Colon (tissue), 2 donors: Measurements from ENCODE around the gene NUSAP1.
"Not testable (repeated sequence)": the region's sequence is repeated elsewhere in the genome, so short reads cannot be mapped to it uniquely, and the experiment has no call there.

Experiments
- FAIRE-seq: peaks from 2 replicates; lab custom pipeline; 2012; peaks lifted over from hg19 to GRCh38; lab: Jason Lieb, UNC
- donor health status: control.
- donor health status: control.

The NUSAP1 gene

DNA sequence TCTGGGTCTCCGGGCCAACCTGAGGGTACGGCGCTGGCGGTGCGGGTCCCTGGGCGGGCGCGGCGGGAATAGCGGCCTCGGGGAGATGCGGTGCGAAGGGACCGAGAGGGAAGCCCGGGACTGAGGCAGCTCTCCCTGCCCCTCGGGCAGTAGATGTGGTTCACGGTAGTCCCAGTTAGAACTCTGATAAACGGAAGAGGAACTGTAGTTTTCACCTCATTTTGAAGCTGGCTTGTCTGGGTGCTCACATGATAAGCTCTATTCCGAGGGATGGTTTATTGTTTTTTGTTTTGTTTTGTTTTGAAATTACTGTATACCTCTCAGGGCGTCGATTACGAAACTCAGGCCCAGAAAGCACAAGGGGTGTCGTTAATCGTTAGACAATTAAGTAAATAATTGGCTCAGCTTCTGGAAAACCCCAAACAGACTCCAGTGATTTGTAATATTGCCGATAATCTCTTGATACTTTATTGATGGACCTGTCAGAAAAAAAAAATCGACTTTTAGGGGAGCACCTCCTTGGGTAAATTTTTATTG lies 413 bp downstream of the NUSAP1 start:
- no peak for FAIRE-seq

DNA sequence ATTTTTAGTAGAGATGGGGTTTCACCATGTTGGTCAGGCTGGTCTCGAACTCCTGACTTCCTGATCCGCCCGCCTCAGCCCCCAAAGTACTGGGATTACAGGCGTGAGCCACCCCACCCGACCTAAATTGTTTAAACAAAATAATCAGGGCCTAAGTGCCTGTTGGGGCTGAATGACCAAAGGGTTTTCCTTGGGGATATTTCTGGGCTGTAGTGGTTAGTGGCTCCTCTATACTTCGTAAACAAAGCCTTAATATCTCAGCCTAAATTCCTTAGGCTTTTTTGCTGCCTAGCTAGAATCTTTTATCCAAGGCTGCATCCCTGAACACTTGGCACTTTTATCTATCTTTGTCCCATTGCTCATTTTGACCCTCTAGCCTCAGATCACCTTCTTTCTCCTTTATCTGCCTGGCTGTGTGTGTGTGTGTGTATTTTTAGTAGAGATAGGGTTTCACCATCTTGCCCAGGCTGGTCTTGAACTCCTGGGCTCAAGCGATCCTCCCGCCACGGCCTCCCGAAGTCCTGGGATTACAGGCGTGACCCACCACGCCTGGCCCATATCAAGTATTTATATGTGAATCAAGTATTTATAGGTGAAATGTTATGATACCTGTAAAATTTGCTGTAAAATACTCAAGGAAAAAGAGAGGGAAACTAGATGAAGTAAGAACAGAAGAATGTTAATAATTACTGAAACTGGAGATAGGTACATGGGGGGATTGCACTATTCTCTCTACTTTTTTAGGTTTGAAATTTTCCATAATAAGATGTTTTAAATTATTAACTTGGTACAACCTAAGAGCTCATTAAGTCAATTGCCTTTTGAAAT lies 1.8 kb downstream of the NUSAP1 start:
- no peak for FAIRE-seq

DNA sequence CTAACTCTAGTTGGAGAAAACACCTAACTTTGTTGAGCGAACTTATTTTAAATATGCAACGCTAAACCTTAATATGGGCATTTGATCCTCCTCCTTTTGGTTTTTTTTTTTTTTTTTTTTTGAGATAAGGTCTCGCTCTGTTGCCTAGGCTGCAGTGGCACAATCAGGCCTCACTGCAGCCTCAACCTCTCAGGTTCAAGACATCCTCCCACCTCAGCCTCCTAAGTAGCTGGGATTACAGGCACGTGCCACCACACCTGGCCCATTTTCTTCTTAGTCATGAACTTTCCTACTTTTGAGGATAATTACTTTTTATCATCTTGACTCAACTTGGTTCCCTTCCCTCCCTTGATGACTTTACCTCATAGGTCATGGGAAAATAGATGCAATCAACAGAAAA lies 3.9 kb downstream of the NUSAP1 start:
- FAIRE-seq: no peak

DNA sequence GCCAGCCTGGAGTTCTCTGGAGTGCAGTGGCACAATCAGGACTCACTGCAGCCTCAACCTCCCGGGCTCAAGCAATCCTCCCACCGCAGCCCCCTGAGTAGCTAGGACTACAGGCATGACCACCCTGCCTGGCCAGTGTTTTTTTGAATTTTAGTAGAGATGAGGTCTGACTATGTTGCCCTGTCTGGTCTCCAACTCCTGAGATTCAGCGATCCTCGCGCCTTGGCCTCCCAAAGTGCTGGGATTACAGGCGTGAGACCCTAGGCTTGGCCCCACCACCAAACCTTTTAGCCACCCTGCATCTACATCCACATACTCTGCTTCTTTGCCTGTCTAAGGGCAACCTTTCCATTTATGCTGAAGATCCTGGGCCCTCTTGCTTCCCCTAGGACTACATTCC lies 4.4 kb downstream of the NUSAP1 start:
- no peak for FAIRE-seq

DNA sequence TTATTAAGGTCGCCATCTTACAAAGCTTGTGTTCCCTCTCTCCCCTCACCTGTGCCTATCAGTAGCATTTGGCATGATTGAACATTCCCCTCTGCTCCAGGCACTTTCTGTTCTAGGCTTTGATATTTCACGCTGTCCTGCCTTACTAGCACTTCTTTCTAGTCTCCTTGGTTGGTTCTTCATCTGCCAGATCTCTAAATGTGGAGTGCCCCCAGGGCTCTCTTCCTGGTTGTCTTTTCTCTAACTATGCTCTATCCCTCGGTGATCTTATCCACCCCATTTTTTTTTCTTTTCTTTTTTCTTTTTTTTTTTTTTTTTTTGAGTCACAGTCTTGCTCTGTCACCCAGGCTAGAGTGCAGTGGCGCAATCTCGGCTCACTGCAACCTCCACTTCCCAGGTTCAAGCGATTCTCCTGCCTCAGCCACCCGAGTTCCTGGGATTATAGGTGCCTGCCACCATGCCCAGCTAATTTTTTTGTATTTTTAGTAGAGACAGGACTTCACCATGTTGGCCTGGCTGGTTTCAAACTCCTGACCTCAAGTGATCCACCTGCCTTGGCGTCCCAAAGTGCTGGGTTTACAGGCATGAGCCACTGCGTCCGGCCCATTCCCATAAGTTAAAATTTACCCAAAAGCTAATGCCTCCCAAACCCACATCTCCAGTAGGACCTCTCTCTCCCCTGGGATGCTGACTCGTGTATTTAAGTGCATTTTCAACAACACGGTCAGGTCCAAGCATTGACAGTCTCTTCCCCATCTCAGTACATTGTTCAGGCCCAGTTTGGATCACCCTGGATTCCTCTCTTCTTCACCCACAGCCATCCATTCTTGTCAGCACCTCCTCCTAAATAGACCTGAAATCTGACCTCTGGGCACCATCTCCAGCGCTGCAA lies 5.2 kb downstream of the NUSAP1 start:
- FAIRE-seq: no peak

DNA sequence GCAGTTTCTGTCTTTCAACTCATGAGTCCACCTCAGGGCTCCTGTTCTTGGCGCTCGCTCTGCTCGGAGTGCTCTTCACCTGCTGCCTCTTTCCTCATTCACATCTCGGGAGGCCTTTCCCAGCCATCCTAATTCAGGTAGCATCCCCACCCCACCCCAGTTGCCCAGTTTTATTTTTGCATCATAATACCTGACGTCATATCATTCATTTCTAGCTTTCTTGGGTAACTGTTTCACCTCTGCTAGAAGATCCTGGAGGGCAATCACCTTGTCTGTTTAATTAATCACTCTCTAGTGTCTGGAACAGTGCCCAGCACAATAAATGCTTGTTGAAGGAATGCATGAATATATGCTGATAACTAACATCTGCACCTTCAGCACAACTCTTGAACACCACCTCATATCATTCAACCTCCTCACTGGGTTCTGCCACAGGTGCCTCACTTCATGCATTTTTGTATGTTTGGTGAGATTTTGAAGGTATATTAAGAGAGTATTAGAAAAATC lies 7.6 kb downstream of the NUSAP1 start:
- FAIRE-seq: no peak

DNA sequence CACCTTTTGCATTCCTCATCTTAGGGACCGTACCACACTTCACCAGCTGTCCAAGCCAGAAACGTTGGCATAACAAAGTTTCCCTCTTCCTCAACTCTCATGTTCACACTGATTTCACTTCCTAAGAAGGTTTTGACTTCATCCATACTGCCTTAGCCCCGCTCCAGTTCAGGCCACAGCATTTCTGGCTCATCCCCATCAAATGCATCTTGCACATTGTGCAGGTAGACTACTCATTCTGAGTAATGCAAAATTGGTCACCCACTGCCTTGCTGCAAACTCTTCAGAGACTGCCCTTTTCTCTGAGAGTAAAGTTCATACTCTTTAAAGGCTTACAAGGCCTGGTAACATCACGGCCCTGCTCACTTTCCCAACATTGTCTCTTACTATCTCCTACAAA lies 8.8 kb downstream of the NUSAP1 start:
- no peak for FAIRE-seq

DNA sequence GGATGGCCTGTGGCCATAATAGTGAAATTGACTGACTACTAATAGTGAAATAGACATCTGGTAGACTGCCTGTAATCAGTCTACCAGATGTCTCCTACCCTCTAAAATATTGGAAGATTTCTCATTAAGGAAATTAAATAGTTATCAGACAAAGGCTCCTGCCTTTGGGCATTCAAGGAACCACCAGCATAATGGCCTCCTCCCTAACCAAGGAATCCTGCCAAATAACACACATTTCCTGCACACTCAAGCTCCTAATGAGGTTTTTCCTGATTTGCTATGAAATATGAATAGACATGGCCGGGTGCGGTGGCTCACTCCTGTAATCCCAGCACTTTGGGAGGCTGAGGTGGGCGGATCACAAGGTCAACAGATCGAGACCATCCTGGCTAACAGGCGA lies 14.6 kb downstream of the NUSAP1 start:
- FAIRE-seq: no peak

DNA sequence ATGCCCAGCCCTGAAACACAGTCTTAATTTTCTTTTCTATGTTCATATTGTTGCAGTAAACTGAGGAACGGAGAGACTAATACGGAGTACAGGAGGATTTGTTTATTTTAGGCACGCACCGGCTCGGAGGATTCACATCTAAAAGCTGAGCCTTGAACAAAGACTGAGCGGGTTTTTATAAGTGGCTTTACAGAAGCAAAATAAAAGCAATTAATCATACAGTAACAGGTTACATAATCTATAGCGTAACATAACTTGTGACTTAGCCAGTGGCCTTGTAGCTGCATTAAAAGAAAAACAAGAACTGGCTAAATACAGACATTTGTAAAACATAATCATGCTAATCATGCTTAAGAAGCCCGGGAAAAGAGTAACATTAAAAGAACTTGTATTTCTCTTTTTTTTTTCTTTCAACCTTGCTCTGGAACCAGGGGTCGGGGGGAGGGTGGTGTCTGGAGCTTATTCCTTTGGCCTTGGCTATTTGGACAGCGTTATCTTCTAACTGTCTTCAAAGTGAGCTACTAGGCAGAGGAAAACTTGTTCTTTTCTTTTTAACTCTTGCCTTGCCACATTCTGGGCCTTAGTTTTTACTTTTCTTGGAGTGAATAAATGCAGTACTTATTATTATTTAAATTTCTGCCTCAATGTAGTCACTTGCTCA lies 17.5 kb downstream of the NUSAP1 start:
- FAIRE-seq: no peak

DNA sequence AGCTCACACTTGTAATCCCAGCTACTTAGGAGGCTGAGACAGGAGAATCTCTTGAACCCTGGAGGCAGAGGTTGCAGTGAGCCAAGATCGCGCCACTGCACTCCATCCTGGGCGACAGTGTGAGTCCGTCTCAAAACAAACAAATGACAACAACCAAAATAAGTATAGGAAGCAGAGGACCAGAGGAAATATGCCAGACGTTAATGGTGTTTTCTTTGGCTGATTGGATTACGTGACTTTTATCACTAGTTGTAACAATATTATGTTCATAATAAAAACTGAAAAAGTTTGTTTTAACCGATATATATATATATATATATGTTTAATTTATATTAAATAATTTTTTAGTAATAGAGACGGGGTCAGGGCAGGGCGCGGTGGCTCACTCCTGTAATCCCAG lies 21.7 kb downstream of the NUSAP1 start:
- FAIRE-seq: no peak

DNA sequence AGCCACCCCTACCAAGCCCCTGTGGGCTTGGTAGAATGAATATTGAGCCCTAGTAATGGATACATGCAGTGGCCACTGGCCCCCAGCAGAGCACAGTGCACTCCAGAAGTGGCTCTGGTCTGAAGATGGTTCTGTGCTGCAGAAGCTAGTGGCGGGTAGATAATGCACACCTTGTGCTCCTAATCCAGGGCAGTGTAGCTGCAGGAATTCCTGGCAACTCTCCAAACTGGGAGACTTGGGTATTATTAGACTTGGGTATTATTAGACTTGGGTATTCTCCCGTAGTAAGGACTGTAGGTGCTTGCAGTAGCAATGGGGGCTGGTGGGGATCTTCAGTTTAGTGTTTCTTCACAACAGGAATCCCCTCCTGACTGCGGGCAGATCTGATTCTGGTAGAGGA lies 34.7 kb downstream of the NUSAP1 start:
- no peak for FAIRE-seq

DNA sequence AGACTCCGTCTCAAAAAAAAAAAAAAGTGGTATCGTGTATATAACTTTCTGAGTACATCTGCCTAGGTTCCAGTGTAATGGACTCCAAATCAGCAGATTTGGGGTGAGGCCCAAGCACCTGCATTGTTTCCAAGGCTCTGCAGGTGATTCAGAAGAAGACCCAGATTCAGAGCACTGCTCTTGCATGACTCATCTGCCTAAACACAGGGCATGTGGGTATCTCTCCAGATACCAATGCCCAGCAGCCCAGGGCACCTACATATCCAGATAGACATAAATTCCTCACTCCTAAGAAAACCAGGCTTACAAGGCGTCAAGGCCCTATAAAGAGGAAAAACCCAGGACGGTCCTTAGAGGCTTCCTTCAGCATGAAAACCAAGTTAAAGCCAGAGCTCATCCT lies 45.3 kb downstream of the NUSAP1 start:
- FAIRE-seq: no peak

DNA sequence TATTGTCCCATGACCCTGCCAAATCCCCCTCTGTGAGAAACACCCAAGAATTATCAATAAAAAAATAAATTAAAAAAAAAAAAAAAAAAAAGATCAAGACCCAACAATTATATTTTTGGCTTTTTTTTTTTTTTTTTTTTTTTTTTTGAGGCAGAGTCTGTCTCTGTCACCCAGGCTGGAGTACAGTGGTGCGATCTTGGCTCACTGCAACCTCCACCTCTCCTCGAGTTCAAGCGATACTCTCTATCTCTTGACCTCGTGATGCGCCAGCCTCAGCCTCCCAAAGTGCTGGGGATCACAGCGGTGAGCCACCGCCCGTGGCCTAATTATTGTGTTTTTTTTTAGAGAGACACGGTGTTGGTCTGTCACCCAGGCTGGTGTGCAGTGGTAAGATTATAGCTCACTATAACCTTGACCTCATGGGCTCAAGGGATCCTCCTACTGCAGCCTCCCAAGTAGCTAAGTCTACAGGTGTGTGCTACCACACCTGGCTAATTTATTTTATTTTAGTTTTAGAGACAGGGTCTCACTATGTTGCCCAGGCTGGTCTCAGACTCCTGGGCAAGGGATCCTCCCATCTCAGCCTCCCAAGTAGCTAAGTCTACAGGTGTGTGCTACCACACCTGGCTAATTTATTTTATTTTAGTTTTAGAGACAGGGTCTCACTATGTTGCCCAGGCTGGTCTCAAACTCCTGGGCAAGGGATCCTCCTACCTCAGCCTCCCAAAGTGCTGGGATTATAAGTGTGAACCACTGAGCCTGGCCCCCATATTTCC lies 51.5 kb downstream of the NUSAP1 start:
- not testable (repeated sequence) for FAIRE-seq

DNA sequence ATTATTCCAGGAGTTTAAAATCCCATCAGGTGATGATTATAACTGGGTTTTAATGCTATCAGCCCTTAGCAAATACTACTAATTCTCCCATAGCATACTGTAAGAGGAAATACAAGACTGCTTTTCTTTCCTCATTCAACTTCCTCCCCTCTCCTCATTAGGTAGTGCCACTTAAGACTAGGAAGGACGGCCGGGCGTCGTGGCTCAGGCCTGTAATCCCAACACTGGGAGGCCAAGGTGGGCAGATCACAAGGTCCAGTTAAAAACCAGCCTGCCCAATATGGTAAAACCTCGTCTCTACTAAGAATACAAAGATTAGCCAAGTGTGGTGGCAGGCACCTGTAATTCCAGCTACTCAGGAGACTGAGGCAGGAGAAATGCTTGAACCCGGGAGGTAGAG lies 55.0 kb downstream of the NUSAP1 start:
- no peak for FAIRE-seq

DNA sequence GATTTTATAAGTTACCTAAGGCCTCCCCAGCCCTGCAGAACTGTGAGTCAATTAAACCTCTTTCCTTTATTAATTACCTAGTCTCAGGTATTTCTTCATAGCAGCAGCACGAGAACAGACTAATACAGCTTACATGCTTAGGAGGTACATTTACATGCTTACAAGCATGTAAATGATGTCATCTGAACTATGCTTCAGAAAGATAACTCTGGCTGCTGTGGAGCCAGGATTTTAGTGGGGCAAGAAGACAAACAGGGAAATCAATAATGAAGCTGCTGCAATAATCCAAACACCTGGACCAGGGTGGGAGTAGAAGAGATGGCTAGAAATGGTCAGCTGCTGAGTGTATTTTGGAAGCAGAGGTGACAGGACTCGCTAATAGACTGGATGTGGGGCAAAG lies 60.0 kb downstream of the NUSAP1 start:
- FAIRE-seq: no peak

DNA sequence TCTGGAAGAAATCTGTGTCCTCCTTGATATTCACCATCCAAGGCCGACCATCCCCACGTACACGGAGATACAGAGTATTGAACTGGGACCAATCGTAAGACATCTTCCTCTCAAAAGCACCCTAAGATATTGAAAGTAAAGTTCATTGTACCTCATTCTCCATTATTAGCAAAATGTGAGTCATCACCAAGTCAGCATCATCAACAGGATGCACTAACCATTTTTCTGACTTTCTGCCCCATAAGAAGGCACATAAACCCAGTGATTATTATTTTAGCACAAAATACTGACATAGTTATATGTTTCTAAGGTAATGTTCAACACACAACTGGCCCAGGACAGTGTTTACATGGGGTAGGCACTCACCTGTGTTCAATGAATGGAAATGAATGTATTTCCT lies 62.2 kb downstream of the NUSAP1 start:
- FAIRE-seq: no peak

DNA sequence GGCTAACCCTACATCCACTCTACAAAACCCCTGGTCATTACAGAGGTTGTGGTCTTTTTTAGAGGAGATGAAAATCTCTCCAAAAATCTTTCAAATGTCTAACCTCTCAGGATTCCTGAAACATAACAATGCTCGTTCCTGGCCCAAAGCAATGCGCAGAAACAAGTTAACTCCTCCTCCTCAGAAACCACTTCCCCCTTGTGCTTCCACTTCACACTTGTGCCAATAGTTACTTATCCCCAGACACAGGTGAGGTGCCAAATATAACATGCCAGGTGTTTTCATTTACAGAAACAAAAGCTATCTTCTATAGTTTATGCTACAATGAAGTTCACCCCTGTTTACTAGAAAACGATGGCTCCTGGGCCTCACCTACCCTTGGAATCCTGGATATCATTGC lies 63.4 kb downstream of the NUSAP1 start:
- FAIRE-seq: no peak

DNA sequence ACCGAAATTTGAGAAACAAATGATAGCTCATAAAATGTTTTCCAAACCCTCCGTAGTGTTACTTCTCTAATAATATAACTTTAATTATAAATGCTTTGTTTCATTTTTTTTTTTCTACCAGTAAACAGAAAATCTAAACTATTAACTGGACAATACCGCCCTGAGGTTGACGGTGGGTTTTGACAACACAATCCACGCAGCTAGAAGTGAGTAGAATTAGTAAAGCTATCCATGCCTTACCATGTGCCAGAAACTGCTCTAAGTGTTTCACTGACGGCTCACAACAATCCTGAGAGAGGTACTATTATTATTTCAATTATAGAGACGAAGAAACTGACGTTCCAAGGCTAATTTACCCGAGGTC lies 69.2 kb downstream of the NUSAP1 start:
- FAIRE-seq: no peak

DNA sequence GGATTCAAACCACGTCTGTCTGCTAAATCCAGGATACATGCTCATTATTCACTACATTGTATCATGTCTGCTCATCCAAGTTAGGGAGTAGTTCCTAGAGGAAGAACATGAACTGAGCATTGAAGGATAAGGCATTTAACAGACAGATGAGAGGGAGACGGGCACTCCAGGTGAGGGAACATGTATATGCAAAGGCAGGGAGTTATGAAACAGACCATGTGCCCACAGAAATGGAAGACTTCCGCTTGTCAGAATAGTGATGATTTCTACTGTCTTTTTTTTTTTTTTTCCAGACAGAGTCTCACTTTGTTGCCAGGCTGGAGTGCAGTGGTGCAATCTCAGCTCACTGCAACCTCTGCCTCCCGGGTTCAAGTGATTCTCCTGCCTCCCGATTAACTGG lies 74.7 kb downstream of the NUSAP1 start:
- FAIRE-seq: no peak

DNA sequence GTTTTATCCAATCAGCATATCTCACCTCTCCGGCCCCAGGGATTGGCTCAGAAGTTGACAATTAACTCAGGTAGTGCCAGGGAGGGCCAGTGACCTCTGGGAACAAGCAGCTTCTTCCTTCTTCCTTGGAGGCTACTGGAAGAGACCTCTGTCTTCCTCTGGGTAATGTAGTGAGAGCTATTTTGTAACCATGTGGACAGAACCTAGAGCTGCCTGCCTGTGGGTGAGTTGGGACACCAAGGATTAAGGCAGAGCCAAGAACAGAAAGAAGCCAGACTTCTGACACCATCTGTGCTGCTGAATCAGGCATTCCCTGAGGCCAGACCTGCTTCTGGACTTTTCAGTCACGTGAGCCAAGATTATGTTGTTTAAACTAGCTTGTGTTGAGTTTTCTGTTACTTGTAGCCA lies 75.6 kb downstream of the NUSAP1 start:
- FAIRE-seq: no peak

DNA sequence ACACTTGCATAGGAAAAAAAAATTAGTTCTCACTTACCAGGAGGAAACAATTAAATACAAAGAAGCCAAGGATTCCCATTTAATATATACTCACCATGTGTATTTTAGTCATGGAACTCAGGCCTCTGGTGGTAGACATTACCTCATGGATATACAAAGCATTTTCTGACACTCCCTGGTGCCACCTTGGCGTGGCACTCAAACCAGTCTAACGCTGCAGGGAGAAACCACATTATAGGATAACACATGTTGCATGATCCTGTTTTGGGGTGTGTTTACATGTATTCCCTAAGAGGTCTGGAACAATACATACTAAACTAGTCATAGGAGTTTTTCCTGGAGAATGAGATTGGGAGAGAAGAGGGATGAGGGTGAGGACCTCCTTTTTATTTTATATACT lies 78.3 kb downstream of the NUSAP1 start:
- no peak for FAIRE-seq

DNA sequence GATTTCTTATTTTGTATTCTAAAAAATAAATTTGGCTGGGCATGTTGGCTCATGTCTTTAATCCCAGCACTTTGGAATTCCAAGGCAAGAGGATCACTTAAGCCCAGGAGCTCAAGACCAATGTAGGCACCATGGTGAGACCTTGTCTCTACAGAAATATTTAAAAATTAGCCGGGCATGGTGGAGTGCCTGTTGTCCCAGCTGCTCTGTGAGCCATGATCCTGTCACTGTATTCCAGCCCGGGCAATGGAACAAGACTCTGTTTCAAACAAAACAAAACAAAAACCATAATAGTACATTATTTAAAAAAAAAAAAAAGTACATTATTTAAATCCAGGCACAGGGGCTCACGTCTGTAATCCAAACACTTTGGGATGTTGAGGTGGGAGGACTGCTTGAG lies 78.8 kb downstream of the NUSAP1 start:
- no peak for FAIRE-seq
